PC-3 (cell line): ENCODE data around the gene SLC38A11. TPM values are rescaled to one million over a fixed set of nuclear protein-coding genes. Genes with fewer than 3 reads are reported as not detected.

Experiments
- ATAC-seq: fragments of 200-7000 bp; cut with Tn5 transposase; 2 replicates; pipeline ENCODE4 v1.9.1; 2020; ENCODE audit warnings: mild to moderate bottlenecking, moderate library complexity
- BruUV-seq: library from RNA; stranded (reverse); fragments of 400-500 nt; replicated peaks from 2 replicates; lab custom pipeline; 2021; lab: Mats Ljungman, UMichigan
- CTCF ChIA-PET: fragments of 300-600 bp; sonication (Branson Sonifier 250); formaldehyde crosslinking; loops from one replicate; lab custom pipeline; 2022; ENCODE audit warnings: antibody characterized with exemption; lab: Charles Lee
- POLR2A ChIA-PET: fragments of 300-600 bp; sonication (Branson Sonifier 250); formaldehyde crosslinking; loops from one replicate; lab custom pipeline; 2022; ENCODE audit warnings: antibody characterized with exemption; ENCODE audit not compliant: unreplicated experiment; lab: Charles Lee
- DNase-seq: peaks from one replicate; pipeline ENCODE4 v3.0.0-alpha.2; 2015
- H2AFZ ChIP-seq: fragments of 300-600 bp; sonication (generic); 2 replicates; pipeline ENCODE4 v1.6.0; 2016; ENCODE audit warnings: antibody characterized with exemption, low read length
- H3F3A ChIP-seq: fragments of 300-600 bp; sonication (generic); one replicate; pipeline ENCODE4 v1.6.0; 2017; ENCODE audit warnings: antibody characterized with exemption, low read length, control low read depth, mild to moderate bottlenecking; ENCODE audit not compliant: unreplicated experiment
- H3K27ac ChIP-seq: fragments of 300-600 bp; sonication (generic); 2 replicates; pipeline ENCODE4 v1.5.1; 2016; ENCODE audit warnings: mild to moderate bottlenecking, low read length
- H3K27me3 ChIP-seq: fragments of 300-600 bp; sonication (generic); 2 replicates; pipeline ENCODE4 v1.6.1; 2016; ENCODE audit warnings: low read length, mixed read lengths
- H3K36me3 ChIP-seq: fragments of 300-600 bp; sonication (generic); 2 replicates; pipeline ENCODE4 v1.6.1; 2016; ENCODE audit warnings: low read depth, mixed run types, low read length, mixed read lengths
- H3K4me1 ChIP-seq: fragments of 300-600 bp; sonication (generic); 2 replicates; pipeline ENCODE4 v1.5.1; 2016; ENCODE audit warnings: low read length; ENCODE audit not compliant: insufficient read depth
- H3K4me2 ChIP-seq: fragments of 300-600 bp; sonication (generic); 2 replicates; pipeline ENCODE4 v1.6.0; 2016; ENCODE audit warnings: low read length
- H3K4me3 ChIP-seq: fragments of 300-600 bp; sonication (generic); 2 replicates; pipeline ENCODE4 v1.5.1; 2016; ENCODE audit warnings: mild to moderate bottlenecking, low read length, mixed read lengths
- H3K79me2 ChIP-seq: fragments of 300-600 bp; sonication (generic); 2 replicates; pipeline ENCODE4 v1.6.1; 2017; ENCODE audit warnings: low read length, mixed read lengths
- H3K9ac ChIP-seq: fragments of 300-600 bp; sonication (generic); 2 replicates; pipeline ENCODE4 v1.6.0; 2016; ENCODE audit warnings: mild to moderate bottlenecking, low read length
- H3K9me2 ChIP-seq: fragments of 300-600 bp; sonication (generic); replicated peaks from 2 replicates; pipeline ENCODE4 v1.6.1; 2016; ENCODE audit warnings: mixed run types, low read length, mixed read lengths
- H3K9me3 ChIP-seq: fragments of 300-600 bp; sonication (generic); 2 replicates; pipeline ENCODE4 v1.6.1; 2016; ENCODE audit warnings: low read length, mixed read lengths
- H4K20me1 ChIP-seq: fragments of 300-600 bp; sonication (generic); 2 replicates; pipeline ENCODE4 v1.6.1; 2016; ENCODE audit warnings: low read length, mixed read lengths
- CTCF ChIP-seq: fragments of 300-600 bp; sonication (generic); conservative IDR thresholded peaks from 2 replicates; pipeline ENCODE4 v1.5.1; 2017; ENCODE audit warnings: antibody characterized with exemption, low read depth, mild to moderate bottlenecking, low read length
- EZH2 ChIP-seq: fragments of 300-600 bp; sonication (generic); IDR thresholded peaks from one replicate; pipeline ENCODE4 v1.6.1; 2017; ENCODE audit warnings: antibody characterized with exemption, mild to moderate bottlenecking, low read length; ENCODE audit not compliant: unreplicated experiment
- EZH2phosphoT487 ChIP-seq: fragments of 300-600 bp; sonication (generic); IDR thresholded peaks from 2 replicates; pipeline ENCODE4 v1.6.1; 2018; ENCODE audit warnings: mild to moderate bottlenecking, antibody characterized with exemption, low read length, borderline replicate concordance
- intact Hi-C: fragments of 100-400 bp; cut with micrococcal nuclease; formaldehyde crosslinking; loops from 2 replicates; pipeline ENCODE4 v1.9.0; 2023
- total RNA-seq: library from RNA; depleted of rRNA; stranded (reverse); fragments of >200 nt; gene quantifications from 2 replicates; pipeline ENCODE4 v1.2.3, GENCODE V29; 2014

Gene SLC38A11
- total RNA-seq, 1 experiment from 2014 or later = 0.36 TPM

- H3K4me3 ChIP-seq = no peak overlapping the region
- no peak for TF ChIP-seq CTCF
- no peak for TF ChIP-seq EZH2
- no peak for TF ChIP-seq EZH2phosphoT487
- H3K9me2 ChIP-seq = no peaks in the 10 kb centered on the region
- H3K9ac ChIP-seq = no peak overlapping the region
- H3K4me2 ChIP-seq = no peak overlapping the region
- ChIA-PET POLR2A (no interaction called here), CTCF (no interaction called here)
- H3K9me3 ChIP-seq = no peaks in the 10 kb centered on the region
- no peaks in the 10 kb centered on the region for H3K36me3 ChIP-seq
- H3K27ac ChIP-seq = no peak overlapping the region
- DNase-seq (no peak), ATAC-seq (no peak)
- no TSS peak for BruUV-seq
- H3F3A ChIP-seq = no peaks in the 10 kb centered on the region
- no peaks in the 10 kb centered on the region for H3K79me2 ChIP-seq
- H3K27me3 ChIP-seq = no peaks in the 10 kb centered on the region
- H4K20me1 ChIP-seq = no peaks in the 10 kb centered on the region
- H3K4me1 ChIP-seq = peaks cover 12% of the 10 kb centered on the region
- intact Hi-C loops = no loop called here
- H2AFZ ChIP-seq = no peak overlapping the region
These were observed 33.2 kb downstream of the SLC38A11 start for GRCh38 chr2:164922134-164922533.

- DNase-seq (peak; percentile 83), ATAC-seq (peak; percentile 87)
- H3K9me3 ChIP-seq = no peaks in the 10 kb centered on the region
- H3K4me3 ChIP-seq = peak overlapping the region; percentile 56
- intact Hi-C loops = no loop called here
- H3K36me3 ChIP-seq = no peaks in the 10 kb centered on the region
- H3K9me2 ChIP-seq = no peaks in the 10 kb centered on the region
- no peaks in the 10 kb centered on the region for H3K27me3 ChIP-seq
- CTCF ChIA-PET = no interaction called here
- H3K79me2 ChIP-seq = no peaks in the 10 kb centered on the region
- BruUV-seq = no TSS peak
- no peaks in the 10 kb centered on the region for H3F3A ChIP-seq
- TF ChIP-seq EZH2 = no peak
- TF ChIP-seq CTCF = 0 out of 2 replicates have a peak, but pooled peaks have one; percentile 10
- TF ChIP-seq EZH2phosphoT487 = no peak
- peaks cover 12% of the 10 kb centered on the region for H3K4me1 ChIP-seq
- POLR2A ChIA-PET = no interaction called here
- no peak overlapping the region for H3K27ac ChIP-seq
- peak overlapping the region; percentile 40; the same call in 1 of the 2 replicates for H2AFZ ChIP-seq
- no peaks in the 10 kb centered on the region for H4K20me1 ChIP-seq
- no peak overlapping the region for H3K9ac ChIP-seq
- peak overlapping the region; percentile 77 for H3K4me2 ChIP-seq
These were observed 34.9 kb downstream of the SLC38A11 start for GRCh38 chr2:164920430-164920829.

DNA sequence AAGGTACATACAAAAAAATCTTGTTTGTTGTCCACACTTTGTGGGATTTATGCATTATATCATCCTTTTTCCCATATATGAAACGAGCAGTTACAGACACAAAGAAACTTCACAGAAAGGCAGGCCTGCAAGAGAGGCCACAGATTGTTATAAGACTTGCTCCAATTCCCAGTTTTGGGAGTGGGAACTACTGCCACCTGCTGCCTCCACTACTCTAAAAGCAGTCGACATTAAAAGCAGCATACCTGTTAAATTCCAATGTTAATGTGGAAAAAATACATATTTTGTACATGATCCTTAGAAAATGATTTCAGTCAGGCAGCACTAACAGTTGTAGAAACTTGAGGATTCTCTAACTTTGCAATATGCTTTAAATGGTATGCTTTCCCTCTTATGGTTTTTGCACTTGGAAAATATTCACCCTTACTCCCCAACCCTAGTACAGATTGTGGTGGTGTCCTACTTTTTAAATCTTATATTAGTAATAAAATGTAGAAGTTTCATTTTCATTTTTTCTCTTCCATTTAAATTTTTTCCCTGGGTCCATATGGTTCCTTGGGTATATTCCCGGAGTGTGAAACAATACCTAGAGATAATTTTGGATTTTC is 37.9 kb downstream of the SLC38A11 start:
- no TSS peak for BruUV-seq
- peaks cover 12% of the 10 kb centered on the region for H3K4me1 ChIP-seq
- no peaks in the 10 kb centered on the region for H3K79me2 ChIP-seq
- no peaks in the 10 kb centered on the region for H3F3A ChIP-seq
- no peak overlapping the region for H2AFZ ChIP-seq
- H3K9ac ChIP-seq = no peak overlapping the region
- no peak overlapping the region for H3K4me2 ChIP-seq
- TF ChIP-seq EZH2phosphoT487 (no peak), EZH2 (no peak), CTCF (peak; percentile 71)
- CTCF ChIA-PET = no interaction called here
- no peaks in the 10 kb centered on the region for H3K27me3 ChIP-seq
- H3K9me3 ChIP-seq = no peaks in the 10 kb centered on the region
- H3K36me3 ChIP-seq = no peaks in the 10 kb centered on the region
- ATAC-seq = peak; percentile 67
- H3K27ac ChIP-seq = no peak overlapping the region
- peak; percentile 67 for DNase-seq
- H3K9me2 ChIP-seq = no peaks in the 10 kb centered on the region
- intact Hi-C loops = loop anchor here (1.0 kb wide), 1 partner anchor 180 kb away; no protein-coding TSS in a partner anchor
- no peak overlapping the region for H3K4me3 ChIP-seq
- POLR2A ChIA-PET = no interaction called here
- H4K20me1 ChIP-seq = no peaks in the 10 kb centered on the region
